PC-9 (cell line): ENCODE results near the gene BBS9. TPM values are rescaled to one million over a fixed set of nuclear protein-coding genes. Genes with fewer than 3 reads are reported as not detected.

ENCODE experiments used
- BruUV-seq: library from RNA; stranded (reverse); fragments of 400-500 nt; replicated peaks from 2 replicates; lab custom pipeline; 2021; lab: Mats Ljungman, UMichigan
- CTCF ChIA-PET: fragments of 300-600 bp; sonication (Branson Sonifier 250); formaldehyde crosslinking; loops from one replicate; lab custom pipeline; 2022; ENCODE audit warnings: antibody characterized with exemption; lab: Charles Lee
- POLR2A ChIA-PET: fragments of 300-600 bp; sonication (Branson Sonifier 250); formaldehyde crosslinking; loops from one replicate; lab custom pipeline; 2022; ENCODE audit warnings: antibody characterized with exemption; ENCODE audit not compliant: unreplicated experiment; lab: Charles Lee
- DNase-seq, 2 experiments: peaks; one replicate each; pipeline versions ENCODE4 v3.0.0 to v3.0.0-alpha.2; 2015 to 2022; ENCODE audit warnings: mixed read lengths in 1 of 2
- H2AFZ ChIP-seq: fragments of 200-600 bp; sonication (generic); 2 replicates; pipeline ENCODE4 v1.8.1; 2017; ENCODE audit warnings: antibody characterized with exemption
- H3F3A ChIP-seq: fragments of 200-600 bp; sonication (generic); 2 replicates; pipeline ENCODE4 v1.8.1; 2017; ENCODE audit warnings: antibody characterized with exemption, mild to moderate bottlenecking, low read depth; ENCODE audit not compliant: insufficient read depth
- H3K27ac ChIP-seq: fragments of 200-600 bp; sonication (generic); 2 replicates; pipeline ENCODE4 v1.6.1; 2016; ENCODE audit warnings: mixed run types
- H3K27me3 ChIP-seq: fragments of 200-600 bp; sonication (generic); 2 replicates; pipeline ENCODE4 v1.6.1; 2016; ENCODE audit warnings: low read depth, mixed run types; ENCODE audit not compliant: insufficient read depth
- H3K36me3 ChIP-seq: fragments of 200-600 bp; sonication (generic); 2 replicates; pipeline ENCODE4 v1.6.1; 2016; ENCODE audit warnings: low read depth, mixed run types
- H3K4me1 ChIP-seq: fragments of 200-600 bp; sonication (generic); replicated peaks from 2 replicates; pipeline ENCODE4 v1.6.1; 2016; ENCODE audit warnings: mixed run types; ENCODE audit not compliant: insufficient read depth
- H3K4me2 ChIP-seq: fragments of 200-600 bp; sonication (generic); 2 replicates; pipeline ENCODE4 v1.6.1; 2017; ENCODE audit warnings: mixed run types
- H3K4me3 ChIP-seq: fragments of 200-600 bp; sonication (generic); 2 replicates; pipeline ENCODE4 v1.6.1; 2016; ENCODE audit warnings: mixed run types
- H3K79me2 ChIP-seq: fragments of 200-600 bp; sonication (generic); 2 replicates; pipeline ENCODE4 v1.6.1; 2017; ENCODE audit warnings: low read depth, mixed run types
- H3K9me2 ChIP-seq: fragments of 200-600 bp; sonication (generic); 2 replicates; pipeline ENCODE4 v1.8.1; 2017; ENCODE audit warnings: mild to moderate bottlenecking; ENCODE audit not compliant: insufficient read depth
- H3K9me3 ChIP-seq: fragments of 200-600 bp; sonication (generic); 2 replicates; pipeline ENCODE4 v1.8.1; 2016; ENCODE audit warnings: low read depth; ENCODE audit not compliant: insufficient read depth
- H4K20me1 ChIP-seq: fragments of 200-600 bp; sonication (generic); 2 replicates; pipeline ENCODE4 v1.8.1; 2017; ENCODE audit not compliant: insufficient read depth
- CTCF ChIP-seq: fragments of 200-600 bp; sonication (generic); conservative IDR thresholded peaks from 2 replicates; pipeline ENCODE4 v1.6.1; 2017; ENCODE audit warnings: mixed run types, antibody characterized with exemption, mild to moderate bottlenecking, moderate library complexity
- EZH2 ChIP-seq: fragments of 200-600 bp; sonication (generic); IDR thresholded peaks from 2 replicates; pipeline ENCODE4 v1.8.0; 2017; ENCODE audit warnings: antibody characterized with exemption, low read depth
- intact Hi-C: fragments of 100-400 bp; cut with micrococcal nuclease; formaldehyde crosslinking; loops from one replicate; pipeline ENCODE4 v1.10.0; 2022; ENCODE audit not compliant: unreplicated experiment
- total RNA-seq: library from RNA; stranded (reverse); gene quantifications from 2 replicates; pipeline ENCODE4 v1.2.3, GENCODE V29; 2021

BBS9 gene
- total RNA-seq, 1 experiment from 2014 or later: 12.4 TPM

- ChIA-PET CTCF (no interaction called here), POLR2A (no interaction called here)
- Histone ChIP-seq H3K4me2 (no peak overlapping the region), H3K27me3 (no peaks in the 10 kb centered on the region), H4K20me1 (no peaks in the 10 kb centered on the region), H3K9me2 (no peaks in the 10 kb centered on the region), H2AFZ (no peak overlapping the region), H3K27ac (no peak overlapping the region), H3K36me3 (no peaks in the 10 kb centered on the region), H3F3A (no peaks in the 10 kb centered on the region; the same call in 1 of the 2 replicates), H3K79me2 (no peaks in the 10 kb centered on the region), H3K9me3 (no peaks in the 10 kb centered on the region), H3K4me3 (no peak overlapping the region), H3K4me1 (no peaks in the 10 kb centered on the region)
- intact Hi-C loops: no loop called here
- TF ChIP-seq EZH2 (no peak), CTCF (no peak)
- BruUV-seq: no TSS peak
- DNase-seq: no peak
Observed at GRCh38 chr7:33186192-33186591, 56.8 kb downstream of the BBS9 start.

GRCh38 chr7:33190688-33191304, 61.4 kb downstream of the BBS9 start:
- DNase-seq: no peak
- H4K20me1 ChIP-seq: no peaks in the 10 kb centered on the region
- CTCF ChIA-PET: no interaction called here
- H3K4me2 ChIP-seq: peak overlapping the region; percentile 30
- no TSS peak for BruUV-seq
- POLR2A ChIA-PET: no interaction called here
- H3K4me3 ChIP-seq: no peak overlapping the region
- intact Hi-C loops: no loop called here
- H3K27me3 ChIP-seq: no peaks in the 10 kb centered on the region
- H3K79me2 ChIP-seq: no peaks in the 10 kb centered on the region
- no peaks in the 10 kb centered on the region for H3K9me2 ChIP-seq
- no peak overlapping the region; the same call in 1 of the 2 replicates for H2AFZ ChIP-seq
- H3F3A ChIP-seq: no peaks in the 10 kb centered on the region; the same call in 1 of the 2 replicates
- H3K4me1 ChIP-seq: no peaks in the 10 kb centered on the region
- H3K9me3 ChIP-seq: no peaks in the 10 kb centered on the region
- TF ChIP-seq CTCF (no peak), EZH2 (no peak)
- no peaks in the 10 kb centered on the region for H3K36me3 ChIP-seq
- H3K27ac ChIP-seq: no peak overlapping the region

GRCh38 chr7:33191340-33191739, 62.0 kb downstream of the BBS9 start:
- intact Hi-C loops: no loop called here
- H3F3A ChIP-seq: no peaks in the 10 kb centered on the region
- no peaks in the 10 kb centered on the region for H4K20me1 ChIP-seq
- H2AFZ ChIP-seq: no peak overlapping the region; the same call in 1 of the 2 replicates
- H3K9me3 ChIP-seq: no peaks in the 10 kb centered on the region
- no peak overlapping the region for H3K27ac ChIP-seq
- ChIA-PET POLR2A (no interaction called here), CTCF (no interaction called here)
- no peaks in the 10 kb centered on the region for H3K36me3 ChIP-seq
- TF ChIP-seq EZH2: no peak
- no peak; the same call in 1 of the 2 replicates for TF ChIP-seq CTCF
- peak overlapping the region; percentile 30 for H3K4me2 ChIP-seq
- H3K9me2 ChIP-seq: no peaks in the 10 kb centered on the region
- no peaks in the 10 kb centered on the region for H3K27me3 ChIP-seq
- peak in 1 of 2 experiments; percentile 29 for DNase-seq
- BruUV-seq: no TSS peak
- H3K4me3 ChIP-seq: no peak overlapping the region
- H3K79me2 ChIP-seq: no peaks in the 10 kb centered on the region
- no peaks in the 10 kb centered on the region for H3K4me1 ChIP-seq
